GM10266 (cell line): ENCODE measurements around the gene MRPL53.

Experiments used
- DNase-seq: peaks from one replicate; pipeline ENCODE4 v3.0.0; 2012; ENCODE audit errors: extremely low spot score
- CTCF ChIP-seq: IDR thresholded peaks from 2 replicates; pipeline ENCODE4 v1.5.1; 2012; ENCODE audit warnings: mild to moderate bottlenecking, low read depth; ENCODE audit not compliant: control insufficient read depth, insufficient read depth; ENCODE audit errors: missing control alignments

The MRPL53 gene

GRCh38 chr2:74440378-74441169 lies 31.9 kb downstream of the MRPL53 start:
- DNase-seq: peak; percentile 97

GRCh38 chr2:74439803-74440377 lies 32.6 kb downstream of the MRPL53 start:
- DNase-seq: no peak
- no peak for TF ChIP-seq CTCF

More at GRCh38 chr2:74440378-74441169, 31.9 kb downstream of the MRPL53 start:
- peak; percentile 25 for TF ChIP-seq CTCF

- no peak for TF ChIP-seq CTCF
- no peak for DNase-seq
Observed at GRCh38 chr2:74439373-74439772, 33.1 kb downstream of the MRPL53 start.

- no peak for DNase-seq
- no peak for TF ChIP-seq CTCF
Observed at GRCh38 chr2:74438248-74438647, 34.2 kb downstream of the MRPL53 start.

- DNase-seq: peak; percentile 68
- TF ChIP-seq CTCF: no peak
Observed at GRCh38 chr2:74436848-74437695, 35.4 kb downstream of the MRPL53 start.

- no peak for TF ChIP-seq CTCF
- no peak for DNase-seq
Observed at GRCh38 chr2:74436111-74436805, 36.2 kb downstream of the MRPL53 start.
